ENCODE measurements around the gene TAX1BP1.

GRCh38 chr7:27846388-27846787 is 106.4 kb downstream of the TAX1BP1 start:
- TF ChIP-seq CTCF (conservative IDR thresholded peaks at IDR 0.05) (no peak), ZFX (IDR thresholded peaks at IDR 0.05) (no peak)

All from C4-2B (cell line).